ENCODE results near the gene FANCC. TPM values are rescaled to one million over a fixed set of nuclear protein-coding genes. Genes with fewer than 3 reads are reported as not detected.

The FANCC gene
- total and polyA plus RNA-seq, 2 donors (not counting 1 experiment from before 2014, with no cell fraction given) = 8.9 to 9.0 TPM

DNA sequence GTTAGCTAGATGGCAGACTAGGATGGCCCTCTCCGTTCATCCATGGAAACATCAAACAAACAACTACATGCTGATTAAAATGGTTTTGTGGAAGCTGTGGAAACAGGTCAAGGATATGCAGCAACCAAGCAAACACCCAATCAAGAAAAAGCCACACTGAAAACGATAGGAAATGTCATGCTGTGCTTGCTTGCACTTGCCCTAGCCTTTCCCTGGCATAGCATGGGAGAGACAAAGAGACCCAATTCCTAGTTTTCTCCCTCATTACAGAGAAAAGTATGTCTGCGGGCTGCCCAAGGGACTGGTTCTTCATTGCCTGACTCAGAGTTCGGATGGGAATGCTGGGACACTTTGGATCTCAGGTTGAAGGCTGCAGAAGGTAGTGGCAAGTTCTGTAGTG, 98.7 kb downstream of the FANCC start:
- Histone ChIP-seq H3K27me3 (ENCODE audit: control insufficient read depth, insufficient read depth, low read length) (no peaks in the 10 kb centered on the region), H4K20me1 (ENCODE audit: control insufficient read depth, extremely low read depth, insufficient read depth, low read length) (no peaks in the 10 kb centered on the region)
- no peak for DNase-seq (ENCODE audit: low read depth in 2 of 2)

DNA sequence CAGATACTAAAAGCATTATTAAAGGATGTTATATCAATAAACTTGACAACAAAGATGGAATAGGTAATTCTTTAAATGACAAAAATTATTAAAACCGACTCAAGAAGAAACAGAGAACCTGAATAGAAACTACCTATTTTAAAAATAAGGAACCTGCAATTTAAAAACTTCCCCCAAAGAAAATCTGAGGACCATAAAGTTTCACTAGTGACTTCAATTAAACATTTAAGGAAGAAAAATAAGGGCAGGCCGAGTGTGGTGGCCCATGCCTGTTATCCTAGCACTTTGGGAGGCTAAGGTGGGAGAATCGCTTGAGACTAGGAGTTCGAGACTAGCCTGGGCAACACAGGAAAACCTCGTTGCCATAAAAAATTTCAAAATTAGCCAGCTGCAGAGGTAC, 99.6 kb downstream of the FANCC start:
- Histone ChIP-seq H4K20me1 (ENCODE audit: control insufficient read depth, extremely low read depth, insufficient read depth, low read length) (no peaks in the 10 kb centered on the region), H3K36me3 (ENCODE audit: control insufficient read depth, insufficient read depth, low read length) (no peaks in the 10 kb centered on the region), H3K9ac (ENCODE audit: insufficient read depth, low read length) (no peak overlapping the region), H3K4me1 (ENCODE audit: control insufficient read depth, extremely low read depth, insufficient read depth, low read length) (no peaks in the 10 kb centered on the region), H2AFZ (ENCODE audit: low read length) (no peak overlapping the region), H3K27ac (ENCODE audit: insufficient read depth, low read length) (no peak overlapping the region), H3K4me2 (ENCODE audit: extremely low read depth, insufficient read depth, low read length) (no peak overlapping the region), H3K27me3 (ENCODE audit: control insufficient read depth, insufficient read depth, low read length) (no peaks in the 10 kb centered on the region), H3K9me3 (ENCODE audit: control insufficient read depth, insufficient read depth, low read depth, low read length) (no peaks in the 10 kb centered on the region), H3K79me2 (ENCODE audit: control insufficient read depth, insufficient read depth, low read length) (no peaks in the 10 kb centered on the region), H3K4me3 (replicated peaks in 1 of 4; ENCODE audit: control extremely low read depth in 1 of 4, insufficient read depth in 1 of 4, low read depth in 3 of 4, low read length in 4 of 4) (no peak overlapping the region)
- TF ChIP-seq, protein P1, sequence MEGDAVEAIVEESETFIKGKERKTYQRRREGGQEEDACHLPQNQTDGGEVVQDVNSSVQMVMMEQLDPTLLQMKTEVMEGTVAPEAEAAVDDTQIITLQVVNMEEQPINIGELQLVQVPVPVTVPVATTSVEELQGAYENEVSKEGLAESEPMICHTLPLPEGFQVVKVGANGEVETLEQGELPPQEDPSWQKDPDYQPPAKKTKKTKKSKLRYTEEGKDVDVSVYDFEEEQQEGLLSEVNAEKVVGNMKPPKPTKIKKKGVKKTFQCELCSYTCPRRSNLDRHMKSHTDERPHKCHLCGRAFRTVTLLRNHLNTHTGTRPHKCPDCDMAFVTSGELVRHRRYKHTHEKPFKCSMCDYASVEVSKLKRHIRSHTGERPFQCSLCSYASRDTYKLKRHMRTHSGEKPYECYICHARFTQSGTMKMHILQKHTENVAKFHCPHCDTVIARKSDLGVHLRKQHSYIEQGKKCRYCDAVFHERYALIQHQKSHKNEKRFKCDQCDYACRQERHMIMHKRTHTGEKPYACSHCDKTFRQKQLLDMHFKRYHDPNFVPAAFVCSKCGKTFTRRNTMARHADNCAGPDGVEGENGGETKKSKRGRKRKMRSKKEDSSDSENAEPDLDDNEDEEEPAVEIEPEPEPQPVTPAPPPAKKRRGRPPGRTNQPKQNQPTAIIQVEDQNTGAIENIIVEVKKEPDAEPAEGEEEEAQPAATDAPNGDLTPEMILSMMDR (conservative IDR thresholded peaks at IDR 0.05 in 1 of 2, IDR thresholded peaks at IDR 0.05 in 1 of 2; ENCODE audit: low read depth in 1 of 2, low read length in 2 of 2) = no peak
- no peak for TF ChIP-seq EZH2 (IDR thresholded peaks at IDR 0.05; ENCODE audit: low read length, missing control alignments)
- DNase-seq (ENCODE audit: low read depth in 2 of 2) = no peak

More for the DNA sequence above, 98.7 kb downstream of the FANCC start:
- TF ChIP-seq EZH2 (IDR thresholded peaks at IDR 0.05; ENCODE audit: low read length, missing control alignments) = no peak
- TF ChIP-seq, protein P1 (conservative IDR thresholded peaks at IDR 0.05 in 1 of 2, IDR thresholded peaks at IDR 0.05 in 1 of 2; ENCODE audit: low read depth in 1 of 2, low read length in 2 of 2) = no peak
- Histone ChIP-seq H3K9ac (ENCODE audit: insufficient read depth, low read length) (no peak overlapping the region), H3K9me3 (ENCODE audit: control insufficient read depth, insufficient read depth, low read depth, low read length) (no peaks in the 10 kb centered on the region), H3K4me3 (replicated peaks in 1 of 4; ENCODE audit: control extremely low read depth in 1 of 4, insufficient read depth in 1 of 4, low read depth in 3 of 4, low read length in 4 of 4) (no peak overlapping the region), H3K27ac (ENCODE audit: insufficient read depth, low read length) (no peak overlapping the region), H3K36me3 (ENCODE audit: control insufficient read depth, insufficient read depth, low read length) (no peaks in the 10 kb centered on the region), H3K4me2 (ENCODE audit: extremely low read depth, insufficient read depth, low read length) (no peak overlapping the region), H3K79me2 (ENCODE audit: control insufficient read depth, insufficient read depth, low read length) (no peaks in the 10 kb centered on the region), H3K4me1 (ENCODE audit: control insufficient read depth, extremely low read depth, insufficient read depth, low read length) (no peaks in the 10 kb centered on the region), H2AFZ (ENCODE audit: low read length) (no peak overlapping the region)

DNA sequence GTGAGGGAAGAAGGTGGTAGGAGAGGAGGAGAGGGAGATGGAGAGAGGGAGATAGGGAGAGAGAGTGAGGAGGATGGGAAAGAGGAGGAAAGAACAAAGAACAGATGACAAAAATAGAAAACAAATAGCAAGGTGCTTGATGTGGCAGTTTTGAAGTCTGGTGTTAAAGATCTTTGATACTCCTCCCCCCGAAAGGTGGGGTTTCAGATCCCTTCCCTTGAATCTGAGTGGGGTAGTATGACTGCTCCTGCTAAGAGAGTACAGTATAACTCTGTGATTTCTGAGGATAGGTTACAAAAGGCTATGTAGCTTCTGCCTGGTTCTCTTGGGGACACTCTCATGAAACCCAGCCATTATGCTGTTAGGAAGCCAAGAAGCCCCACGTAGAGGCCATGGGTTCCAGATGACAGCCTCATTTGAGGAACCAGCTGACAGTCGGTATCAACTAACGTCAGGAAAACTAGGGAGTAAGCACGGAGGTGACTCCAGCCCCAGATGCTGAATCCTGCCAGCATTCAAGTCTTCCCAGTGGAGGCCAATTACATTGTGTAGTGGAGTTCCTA, 102.1 kb downstream of the FANCC start:
- no peak for DNase-seq (ENCODE audit: low read depth in 2 of 2)
- Histone ChIP-seq H3K27ac (ENCODE audit: insufficient read depth, low read length) (no peak overlapping the region), H3K9ac (ENCODE audit: insufficient read depth, low read length) (no peak overlapping the region), H3K27me3 (ENCODE audit: control insufficient read depth, insufficient read depth, low read length) (no peaks in the 10 kb centered on the region), H4K20me1 (ENCODE audit: control insufficient read depth, extremely low read depth, insufficient read depth, low read length) (no peaks in the 10 kb centered on the region), H3K4me2 (ENCODE audit: extremely low read depth, insufficient read depth, low read length) (no peak overlapping the region), H3K4me1 (ENCODE audit: control insufficient read depth, extremely low read depth, insufficient read depth, low read length) (no peaks in the 10 kb centered on the region), H2AFZ (ENCODE audit: low read length) (no peak overlapping the region), H3K79me2 (ENCODE audit: control insufficient read depth, insufficient read depth, low read length) (no peaks in the 10 kb centered on the region), H3K9me3 (ENCODE audit: control insufficient read depth, insufficient read depth, low read depth, low read length) (no peaks in the 10 kb centered on the region), H3K36me3 (ENCODE audit: control insufficient read depth, insufficient read depth, low read length) (no peaks in the 10 kb centered on the region), H3K4me3 (replicated peaks in 1 of 4; ENCODE audit: control extremely low read depth in 1 of 4, insufficient read depth in 1 of 4, low read depth in 3 of 4, low read length in 4 of 4) (no peak overlapping the region)
- TF ChIP-seq, protein P1 (conservative IDR thresholded peaks at IDR 0.05 in 1 of 2, IDR thresholded peaks at IDR 0.05 in 1 of 2; ENCODE audit: low read depth in 1 of 2, low read length in 2 of 2) = no peak
